CD14-positive monocyte (primary cell): ENCODE measurements around the gene ZNFX1. TPM values are rescaled to one million over a fixed set of nuclear protein-coding genes. Genes with fewer than 3 reads are reported as not detected.

Experiments used
- DNase-seq, 3 donors: peaks; one replicate each; pipeline ENCODE4 v3.0.0-alpha.2; 2011 to 2022
- H2AFZ ChIP-seq: 2 replicates; pipeline ENCODE4 v1.6.0; 2012; ENCODE audit warnings: mild to moderate bottlenecking, low read depth, low read length, inconsistent platforms; ENCODE audit not compliant: insufficient read depth, poor library complexity, severe bottlenecking
- H3K27ac ChIP-seq, 2 donors: 1 replicate in 1 of 2; 2 replicates in 1 of 2; pipeline ENCODE4 v1.5.1; 2012 to 2013; ENCODE audit warnings: low read length in 2 of 2, control low read depth in 1 of 2, inconsistent platforms in 1 of 2, low read depth in 1 of 2, mild to moderate bottlenecking in 1 of 2
- H3K27me3 ChIP-seq, 2 donors: one replicate each; pipeline versions ENCODE4 v1.6.0 to v1.6.1; 2011 to 2013; ENCODE audit warnings: low read length in 2 of 2; ENCODE audit not compliant: control insufficient read depth in 2 of 2, insufficient read depth in 2 of 2
- H3K36me3 ChIP-seq, 2 donors: replicated peaks in 1 of 2; 1 replicate in 1 of 2; 2 replicates in 1 of 2; pipeline versions ENCODE4 v1.5.1 to v1.6.1; 2012 to 2013; ENCODE audit warnings: low read length in 2 of 2, control low read depth in 1 of 2, inconsistent platforms in 1 of 2, mild to moderate bottlenecking in 1 of 2; ENCODE audit not compliant: insufficient read depth in 2 of 2, control insufficient read depth in 1 of 2
- H3K4me1 ChIP-seq, 2 donors: 1 replicate in 1 of 2; 2 replicates in 1 of 2; pipeline versions ENCODE4 v1.5.1 to v1.6.1; 2012 to 2013; ENCODE audit warnings: low read length in 2 of 2, control low read depth in 1 of 2, inconsistent platforms in 1 of 2, mild to moderate bottlenecking in 1 of 2, moderate library complexity in 1 of 2; ENCODE audit not compliant: insufficient read depth in 2 of 2, control insufficient read depth in 1 of 2
- H3K4me2 ChIP-seq: replicated peaks from 2 replicates; pipeline ENCODE3; 2012; ENCODE audit warnings: low read length, moderate library complexity, mild to moderate bottlenecking; ENCODE audit not compliant: poor library complexity, severe bottlenecking; ENCODE audit errors: extremely low read depth
- H3K4me3 ChIP-seq, 3 experiments: fragments of 200-600 bp in 1 of 3; sonication (generic) in 1 of 3; replicated peaks in 1 of 3; 1 replicate in 2 of 3; 2 replicates in 1 of 3; pipeline ENCODE4 v1.5.1; 2011 to 2013; ENCODE audit warnings: low read length in 3 of 3, mild to moderate bottlenecking in 3 of 3, control low read depth in 2 of 3, low read depth in 2 of 3, inconsistent platforms in 1 of 3, moderate library complexity in 1 of 3
- H3K79me2 ChIP-seq: 2 replicates; pipeline ENCODE4 v1.6.0; 2012; ENCODE audit warnings: mild to moderate bottlenecking, control low read depth, inconsistent platforms, low read length, moderate library complexity; ENCODE audit not compliant: insufficient read depth
- H3K9ac ChIP-seq: 2 replicates; pipeline ENCODE4 v1.6.0; 2017; ENCODE audit warnings: low read length, mild to moderate bottlenecking; ENCODE audit not compliant: insufficient read depth, poor library complexity, severe bottlenecking
- H3K9me3 ChIP-seq, 2 donors: replicated peaks in 1 of 2; 1 replicate in 1 of 2; 2 replicates in 1 of 2; pipeline versions ENCODE4 v1.5.1 to v1.6.1; 2012 to 2013; ENCODE audit warnings: low read length in 2 of 2, control low read depth in 1 of 2; ENCODE audit not compliant: control insufficient read depth in 1 of 2, insufficient read depth in 1 of 2
- H4K20me1 ChIP-seq: 2 replicates; pipeline ENCODE4 v1.6.0; 2012; ENCODE audit warnings: mild to moderate bottlenecking, low read length, control low read depth, moderate library complexity; ENCODE audit not compliant: insufficient read depth
- H3K27ac Mint-ChIP-seq, 7 donors: one replicate each; pipeline ENCODE4 v1.8.0; 2020; ENCODE audit warnings: mild to moderate bottlenecking in 7 of 7, mixed read lengths in 7 of 7, moderate library complexity in 6 of 7, inconsistent platforms in 2 of 7
- H3K27me3 Mint-ChIP-seq, 3 donors: one replicate each; pipeline ENCODE4 v1.8.0; 2021 to 2022; ENCODE audit warnings: low read depth in 3 of 3, mild to moderate bottlenecking in 3 of 3, mixed read lengths in 3 of 3, moderate library complexity in 3 of 3, inconsistent platforms in 1 of 3
- H3K36me3 Mint-ChIP-seq, 2 donors: one replicate each; pipeline ENCODE4 v1.8.0; 2020; ENCODE audit warnings: mixed read lengths in 2 of 2, inconsistent platforms in 1 of 2, mild to moderate bottlenecking in 1 of 2
- H3K4me1 Mint-ChIP-seq: one replicate; pipeline ENCODE4 v1.8.0; 2020; ENCODE audit warnings: mild to moderate bottlenecking, mixed read lengths
- H3K4me3 Mint-ChIP-seq, 2 donors: one replicate each; pipeline ENCODE4 v1.8.0; 2020; ENCODE audit warnings: mild to moderate bottlenecking in 2 of 2, mixed read lengths in 2 of 2, moderate library complexity in 1 of 2
- H3K9me3 Mint-ChIP-seq, 7 donors: one replicate each; pipeline ENCODE4 v1.8.0; 2020 to 2022; ENCODE audit warnings: mixed read lengths in 7 of 7, mild to moderate bottlenecking in 6 of 7, moderate library complexity in 6 of 7, inconsistent platforms in 2 of 7
- CTCF ChIP-seq: fragments of 200-600 bp; IDR thresholded peaks from one replicate; pipeline ENCODE4 v1.8.0; 2022; ENCODE audit warnings: antibody characterized with exemption, mild to moderate bottlenecking
- WGBS: methylation state at CpG from one replicate; pipeline ENCODE4 v1.1.5; 2013; ENCODE audit warnings: missing lambda C conversion rate; ENCODE audit not compliant: insufficient coverage; 5-methylcytosine and 5-hydroxymethylcytosine counted together
- intact Hi-C, 2 donors: fragments of 100-400 bp; cut with micrococcal nuclease; formaldehyde crosslinking; loops; one replicate each; pipeline versions ENCODE4 v1.15.0 to v1.15.1; 2023
- polyA plus RNA-seq, 3 donors: library from polyadenylated mRNA; depleted of rRNA in 1 of 3; unstranded in 2 of 3; stranded (reverse) in 1 of 3; fragments of 300-500 nt in 2 of 3; fragments of >200 nt in 1 of 3; fragmentation: Illumina TruSeq in 2 of 3; gene quantifications; 1 replicate in 2 of 3; 2 replicates in 1 of 3; pipeline ENCODE4 v1.2.3, GENCODE V29; 2012 to 2021

The ZNFX1 gene
- polyA plus RNA-seq, 3 donors: 11.4 to 23.2 (median 13.3) TPM

DNA sequence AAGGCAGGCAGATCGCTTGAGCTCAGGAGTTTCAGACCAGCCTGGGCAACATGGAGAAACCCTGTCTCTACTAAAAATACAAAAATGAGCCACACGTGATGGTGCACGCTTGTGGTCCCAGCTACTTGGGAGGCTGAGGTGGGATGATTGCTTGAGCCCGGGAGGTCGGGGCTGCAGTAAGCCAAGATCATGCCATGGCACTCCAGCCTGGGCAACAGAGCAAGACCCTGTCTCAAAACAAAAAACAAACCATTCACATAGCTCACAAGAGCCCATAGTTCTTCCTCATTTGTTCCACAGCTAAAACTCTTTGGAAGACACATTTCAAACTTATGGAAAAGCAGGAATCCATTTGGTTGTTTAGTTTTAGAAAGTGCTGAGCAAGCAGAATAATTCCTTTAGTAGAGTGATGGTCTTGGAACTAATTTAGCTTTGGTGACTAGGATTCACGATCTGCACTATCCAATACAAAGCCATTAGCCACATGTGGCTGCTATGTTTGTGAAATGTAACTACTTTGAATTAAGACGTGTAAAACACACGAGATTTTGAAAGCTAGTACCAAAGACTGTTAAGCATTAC lies 4.1 kb downstream of the ZNFX1 start:
- Histone ChIP-seq H3K9me3 (no peaks in the 10 kb centered on the region), H3K27me3 (no peaks in the 10 kb centered on the region), H3K4me3 (no peak overlapping the region), H4K20me1 (peaks cover 75% of the 10 kb centered on the region), H3K27ac (no peak overlapping the region), H3K79me2 (peaks cover 92% of the 10 kb centered on the region), H3K4me2 (no peak overlapping the region), H3K4me1 (peaks cover 22 to 51% of the 10 kb centered on the region in 2 donors), H3K36me3 (peaks cover 53 to 62% of the 10 kb centered on the region in 2 donors), H3K9ac (no peak overlapping the region), H2AFZ (no peak overlapping the region)
- TF ChIP-seq CTCF: no peak
- DNase-seq: no peak
- H3K4me3 Mint-ChIP-seq: no peak overlapping the region
- 88% methylated on average over 5 of the region's 8 CpGs for WGBS
- peaks cover 46 to 66% of the 10 kb centered on the region in 2 donors for H3K36me3 Mint-ChIP-seq
- peaks cover 47% of the 10 kb centered on the region for H3K4me1 Mint-ChIP-seq
- H3K9me3 Mint-ChIP-seq: peaks cover 0 to 3% (median 0%) of the 10 kb centered on the region in 7 donors
- no peak overlapping the region for H3K27ac Mint-ChIP-seq
- intact Hi-C loops: loop anchor here in 1 of 2 donors (5.0 kb wide), 1 partner anchor 51 kb away; no protein-coding TSS in a partner anchor
- no peaks in the 10 kb centered on the region for H3K27me3 Mint-ChIP-seq

GRCh38 chr20:49272654-49273053 lies 5.2 kb downstream of the ZNFX1 start:
- Histone ChIP-seq H3K79me2 (peaks cover 99% of the 10 kb centered on the region), H3K4me2 (no peak overlapping the region), H4K20me1 (peaks cover 84% of the 10 kb centered on the region), H2AFZ (no peak overlapping the region), H3K9me3 (no peaks in the 10 kb centered on the region), H3K27me3 (no peaks in the 10 kb centered on the region), H3K27ac (peak overlapping the region in 1 of 2 donors; percentile 36), H3K4me3 (no peak overlapping the region), H3K9ac (no peak overlapping the region), H3K4me1 (peaks cover 22 to 51% of the 10 kb centered on the region in 2 donors), H3K36me3 (peaks cover 54 to 67% of the 10 kb centered on the region in 2 donors)
- Mint-ChIP-seq H3K27me3 (peaks cover 0 to under 1% (median 0%) of the 10 kb centered on the region in 3 donors), H3K4me3 (no peak overlapping the region), H3K4me1 (peaks cover 53% of the 10 kb centered on the region), H3K27ac (peak overlapping the region in 1 of 7 donors; percentile 63), H3K36me3 (peaks cover 52 to 75% of the 10 kb centered on the region in 2 donors), H3K9me3 (peaks cover 0 to 3% (median 0%) of the 10 kb centered on the region in 7 donors)
- no CpG with 5 or more reads among the region's 1 CpG for WGBS
- no peak for DNase-seq
- intact Hi-C loops: loop anchor here in 1 of 2 donors (5.0 kb wide), 1 partner anchor 50 kb away; no protein-coding TSS in a partner anchor
- TF ChIP-seq CTCF: no peak
